H1 (cell line): ENCODE data around the gene VPS13D. TPM values are rescaled to one million over a fixed set of nuclear protein-coding genes. Genes with fewer than 3 reads are reported as not detected.

Source experiments
- polyA plus RNA-seq, 7 experiments: library from polyadenylated mRNA; depleted of rRNA in 3 of 7; stranded (reverse) in 5 of 7; unstranded in 2 of 7; fragments of >200 nt in 5 of 7; fragments of 200-250 nt in 2 of 7; gene quantifications; 1 replicate in 5 of 7; 2 replicates in 1 of 7; 4 replicates in 1 of 7; pipeline versions ENCODE4 v1.2.1 to v1.2.3, GENCODE V29; 2011 to 2013; ENCODE audit warnings: missing spikeins in 2 of 7, mixed read lengths in 2 of 7
- total RNA-seq: library from RNA; stranded (reverse); fragmentation: NEBNext Ultra II Directional; extraction: Animal tissue kit (Norgen Biotek cat#: 25700); gene quantifications from 2 replicates; pipeline ENCODE4 v1.2.1, GENCODE V29; 2021
- TF ChIP-seq, protein P1 (sequence below): IDR thresholded peaks from 2 replicates; pipeline ENCODE4 v1.6.1; 2012; ENCODE audit warnings: inconsistent platforms

VPS13D gene
- total and polyA plus RNA-seq, 2 of the 8 experiments (the other 6 are each of a cell fraction or from before 2014, with no cell fraction given) = 10.9 to 31.2 TPM

GRCh38 chr1:12491656-12492055 is 261.8 kb downstream of the VPS13D start (continued):
- TF ChIP-seq, protein P1, sequence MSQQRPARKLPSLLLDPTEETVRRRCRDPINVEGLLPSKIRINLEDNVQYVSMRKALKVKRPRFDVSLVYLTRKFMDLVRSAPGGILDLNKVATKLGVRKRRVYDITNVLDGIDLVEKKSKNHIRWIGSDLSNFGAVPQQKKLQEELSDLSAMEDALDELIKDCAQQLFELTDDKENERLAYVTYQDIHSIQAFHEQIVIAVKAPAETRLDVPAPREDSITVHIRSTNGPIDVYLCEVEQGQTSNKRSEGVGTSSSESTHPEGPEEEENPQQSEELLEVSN = no peak
